Astrocyte (in vitro differentiated cells and primary cell): ENCODE results near the gene ENPP7.

ENCODE experiments used
- CTCF ChIP-seq: IDR thresholded peaks from 2 replicates; pipeline ENCODE4 v1.5.1; 2011; ENCODE audit warnings: low read depth, mild to moderate bottlenecking, inconsistent platforms, low read length, moderate library complexity; ENCODE audit not compliant: insufficient read depth
- EZH2 ChIP-seq: IDR thresholded peaks from 2 replicates; pipeline ENCODE4 v1.6.1; 2012; ENCODE audit warnings: mild to moderate bottlenecking, low read length, inconsistent platforms; ENCODE audit not compliant: insufficient read depth

- TF ChIP-seq CTCF (no peak), EZH2 (no peak)
Observed at GRCh38 chr17:79788989-79789942, 58.5 kb downstream of the ENPP7 start.
